Fibroblast of pulmonary artery (primary cell): Measurements from ENCODE around the gene FAM118B.
A peak's percentile ranks its signal among the peaks of the same experiment; 100 is the strongest.

Experiments used
- DNase-seq: peaks from one replicate; pipeline ENCODE4 v3.0.0-alpha.2; 2010; ENCODE audit warnings: low read depth
- H3K4me3 ChIP-seq: replicated peaks from 2 replicates; pipeline ENCODE4 v1.5.1; 2011; ENCODE audit warnings: low read depth, mild to moderate bottlenecking, control low read depth, low read length, moderate library complexity
- TF ChIP-seq, protein P1 (sequence below): IDR thresholded peaks from 2 replicates; pipeline ENCODE4 v1.5.1; 2011; ENCODE audit warnings: mild to moderate bottlenecking, control low read depth, low read length, inconsistent platforms; ENCODE audit errors: missing control alignments

Gene FAM118B

DNA sequence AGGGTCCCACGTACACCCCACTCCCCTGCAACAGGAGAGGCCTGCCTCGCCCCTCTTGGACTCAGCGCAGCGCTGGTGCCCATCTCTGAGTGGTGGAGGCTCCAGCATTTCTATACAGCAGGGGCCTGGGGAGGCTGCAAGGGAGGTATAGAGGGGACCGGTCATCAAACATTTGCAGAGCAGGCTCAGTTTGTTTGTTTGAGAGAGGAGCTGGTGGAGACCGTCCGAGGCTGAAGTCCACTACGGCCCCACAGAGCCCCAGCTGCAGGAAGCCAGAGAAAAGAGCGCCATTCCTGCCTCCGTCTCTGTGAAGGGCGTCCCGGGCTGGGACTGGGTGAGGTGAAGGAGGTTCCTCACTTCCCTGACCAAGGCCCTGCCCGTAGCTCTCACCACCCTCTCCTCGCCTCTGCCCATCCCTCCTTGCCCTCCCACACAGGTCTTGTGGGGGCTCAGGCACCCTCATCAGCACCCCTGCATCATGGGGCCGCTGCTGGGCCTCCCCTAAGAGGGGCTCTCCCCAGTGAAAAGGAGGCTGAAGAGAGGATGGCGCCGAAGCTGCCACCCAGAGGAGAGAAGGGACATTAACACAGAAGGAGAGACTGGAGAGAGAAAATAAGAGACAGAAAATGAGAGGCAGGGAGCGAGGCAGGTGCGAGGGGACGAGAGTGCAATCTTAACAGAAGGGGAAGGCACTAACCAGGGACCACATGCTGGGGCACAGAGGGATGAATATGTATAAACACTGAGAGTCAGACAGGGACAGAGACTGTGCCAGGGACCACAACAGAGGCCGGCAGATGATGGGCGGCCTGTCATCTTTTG lies 24.7 kb upstream of the FAM118B start:
- no peak for DNase-seq
- TF ChIP-seq, protein P1, sequence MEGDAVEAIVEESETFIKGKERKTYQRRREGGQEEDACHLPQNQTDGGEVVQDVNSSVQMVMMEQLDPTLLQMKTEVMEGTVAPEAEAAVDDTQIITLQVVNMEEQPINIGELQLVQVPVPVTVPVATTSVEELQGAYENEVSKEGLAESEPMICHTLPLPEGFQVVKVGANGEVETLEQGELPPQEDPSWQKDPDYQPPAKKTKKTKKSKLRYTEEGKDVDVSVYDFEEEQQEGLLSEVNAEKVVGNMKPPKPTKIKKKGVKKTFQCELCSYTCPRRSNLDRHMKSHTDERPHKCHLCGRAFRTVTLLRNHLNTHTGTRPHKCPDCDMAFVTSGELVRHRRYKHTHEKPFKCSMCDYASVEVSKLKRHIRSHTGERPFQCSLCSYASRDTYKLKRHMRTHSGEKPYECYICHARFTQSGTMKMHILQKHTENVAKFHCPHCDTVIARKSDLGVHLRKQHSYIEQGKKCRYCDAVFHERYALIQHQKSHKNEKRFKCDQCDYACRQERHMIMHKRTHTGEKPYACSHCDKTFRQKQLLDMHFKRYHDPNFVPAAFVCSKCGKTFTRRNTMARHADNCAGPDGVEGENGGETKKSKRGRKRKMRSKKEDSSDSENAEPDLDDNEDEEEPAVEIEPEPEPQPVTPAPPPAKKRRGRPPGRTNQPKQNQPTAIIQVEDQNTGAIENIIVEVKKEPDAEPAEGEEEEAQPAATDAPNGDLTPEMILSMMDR = peak; percentile 9
- no peak overlapping the region for H3K4me3 ChIP-seq

DNA sequence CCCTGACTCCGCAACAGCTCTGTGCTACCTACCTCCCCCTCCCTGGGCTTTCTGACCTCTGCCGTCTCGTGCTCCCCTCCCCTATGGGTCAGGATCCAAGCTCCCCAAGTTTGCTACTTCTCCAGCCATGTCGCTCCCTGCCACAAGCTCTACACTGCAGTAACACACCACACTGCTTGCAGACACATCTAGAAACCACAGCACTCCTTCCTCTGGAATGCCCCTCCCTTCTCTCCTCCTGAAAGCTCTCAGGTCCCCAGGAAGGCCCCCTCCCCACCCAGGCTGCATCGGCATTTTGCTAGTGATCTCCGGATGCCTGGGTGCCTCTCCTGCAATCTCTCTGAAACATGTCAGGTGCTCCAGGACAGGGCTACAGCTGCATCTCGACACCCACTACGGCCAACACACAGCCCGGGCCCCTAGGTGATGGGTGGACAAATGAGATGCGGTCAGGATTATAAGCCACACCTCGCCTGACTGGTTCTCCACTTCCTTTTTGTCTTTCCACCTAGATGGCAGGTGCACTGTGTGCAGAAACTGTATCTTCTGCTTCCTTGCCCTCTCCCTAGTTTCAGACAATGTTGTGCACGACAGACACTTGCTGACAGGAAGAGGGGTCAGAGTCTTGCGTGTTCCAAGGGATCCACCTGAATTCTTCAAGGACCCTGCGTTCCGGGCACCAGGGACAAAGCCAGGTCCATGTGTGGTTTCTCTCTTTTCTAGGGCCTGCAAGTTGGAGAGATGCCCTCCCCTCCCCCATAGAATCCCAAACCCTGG lies 23.1 kb upstream of the FAM118B start:
- TF ChIP-seq, protein P1 = no peak
- no peak for DNase-seq
- no peak overlapping the region for H3K4me3 ChIP-seq

DNA sequence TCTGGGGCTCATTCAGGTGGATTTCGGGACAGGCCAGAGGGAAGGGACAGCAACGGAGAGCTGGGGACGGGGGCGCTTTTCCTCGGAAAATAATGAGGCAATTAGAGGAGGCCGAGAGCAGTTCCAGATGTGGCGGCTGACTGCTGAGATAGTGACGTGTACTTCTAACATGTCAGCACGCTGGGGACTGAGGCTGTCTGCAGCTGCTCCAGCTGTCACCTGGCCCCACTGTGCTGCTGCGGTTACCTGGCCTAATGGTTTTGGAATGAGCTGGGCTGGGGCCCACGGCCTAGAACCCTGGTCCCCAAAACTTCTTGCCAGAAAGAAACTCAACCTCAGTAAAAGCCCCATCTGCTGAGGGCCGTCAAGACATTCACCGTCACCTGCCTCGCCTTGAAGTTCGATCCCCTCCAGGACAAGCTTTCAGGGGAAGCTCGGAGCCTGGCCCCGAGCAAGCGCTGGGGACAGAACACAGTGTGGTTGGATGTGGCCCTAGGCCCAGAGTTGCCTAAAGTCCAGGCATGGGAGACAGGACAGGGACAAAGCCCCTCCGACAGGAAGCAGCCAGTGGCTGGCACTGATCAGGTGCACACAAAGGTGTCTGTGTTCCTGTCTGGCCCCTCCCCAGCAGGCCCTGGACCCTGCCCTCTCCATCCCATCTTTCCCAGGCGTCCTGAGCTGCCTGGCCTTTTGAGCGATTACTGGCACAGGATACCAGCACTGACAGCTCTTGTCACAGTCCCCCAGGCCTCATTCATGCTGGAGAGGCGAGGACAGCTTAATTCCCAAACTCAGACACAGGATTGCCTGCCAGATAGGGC lies 22.3 kb upstream of the FAM118B start:
- TF ChIP-seq, protein P1 = no peak
- no peak overlapping the region for H3K4me3 ChIP-seq
- DNase-seq = no peak

DNA sequence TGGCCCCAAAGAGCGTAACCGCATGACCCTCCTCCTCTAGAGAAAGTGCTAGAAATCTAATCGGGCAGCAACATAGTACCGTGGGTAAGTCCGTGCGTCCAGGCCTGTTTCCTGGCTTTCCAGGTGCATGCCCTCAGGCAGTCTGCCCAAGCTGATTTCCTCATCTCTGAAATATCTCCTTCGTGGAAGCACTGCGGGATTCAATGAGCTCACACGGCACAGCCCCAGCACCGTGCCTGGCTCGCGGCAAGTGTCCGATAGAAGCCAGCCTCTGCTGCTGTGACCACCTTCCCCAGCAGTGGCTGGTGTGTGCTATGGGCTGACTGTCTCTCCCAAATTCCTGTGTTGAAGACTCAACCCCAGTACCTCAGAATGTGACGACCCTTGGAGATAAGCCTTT lies 20.8 kb upstream of the FAM118B start:
- TF ChIP-seq, protein P1 = no peak
- no peak for DNase-seq
- no peak overlapping the region for H3K4me3 ChIP-seq

DNA sequence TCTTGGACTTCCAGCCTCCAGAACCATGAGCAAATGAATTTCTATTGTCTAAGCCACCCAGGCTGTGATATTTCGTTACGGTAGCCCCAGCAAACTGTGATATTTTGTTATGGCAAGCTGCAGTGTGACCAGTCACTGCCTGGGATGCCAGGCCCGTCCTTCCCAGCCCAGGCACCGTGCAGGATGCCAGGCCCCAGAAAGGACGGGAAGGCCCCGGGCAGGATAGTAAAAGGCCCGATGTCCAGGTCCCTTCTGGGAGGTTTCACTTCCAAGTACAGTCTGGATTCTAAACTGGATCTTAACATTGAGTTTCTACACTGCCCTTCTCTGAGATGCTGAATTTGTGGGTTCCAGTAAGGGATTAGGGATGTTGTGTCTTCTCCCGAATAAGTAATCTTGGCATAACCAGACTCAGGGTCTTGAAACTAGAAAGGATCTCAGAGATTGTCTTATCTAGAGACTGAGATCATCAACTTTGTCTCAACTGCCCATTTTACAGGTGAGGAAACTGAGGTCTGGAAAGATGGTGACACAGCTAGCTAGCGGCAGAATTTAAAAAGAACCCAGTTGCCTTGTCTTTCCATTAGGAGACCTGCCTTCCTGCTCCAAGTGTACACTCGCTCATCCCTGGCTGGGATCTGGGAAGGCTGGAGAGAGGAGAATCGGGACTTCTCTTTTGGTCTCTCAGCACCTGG lies 20.1 kb upstream of the FAM118B start:
- DNase-seq = no peak
- H3K4me3 ChIP-seq = no peak overlapping the region
- TF ChIP-seq, protein P1 = no peak

DNA sequence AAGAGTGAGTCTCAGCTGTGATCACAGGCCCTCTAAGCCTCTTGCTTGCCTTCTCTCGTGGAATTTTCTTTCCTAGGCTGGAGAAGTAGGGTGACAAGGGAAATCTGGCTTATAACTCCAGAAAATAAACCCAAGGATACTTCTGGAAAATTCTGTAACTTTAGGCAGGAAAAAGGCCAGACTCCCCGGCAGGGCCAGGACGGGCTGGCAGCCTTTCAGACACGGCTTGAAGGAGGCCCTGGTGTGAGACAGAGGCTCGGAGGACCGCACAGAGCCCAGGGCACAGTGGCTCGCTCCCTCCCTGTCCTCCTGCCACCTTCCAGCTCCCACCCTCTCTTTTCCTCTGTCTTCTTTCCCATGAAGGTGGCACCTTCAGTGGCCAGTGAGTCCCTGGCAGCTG lies 19.2 kb upstream of the FAM118B start:
- TF ChIP-seq, protein P1 = no peak
- DNase-seq = no peak

More for the DNA sequence above, 19.2 kb upstream of the FAM118B start:
- no peak overlapping the region for H3K4me3 ChIP-seq
